Measurements from ENCODE around the gene MRTFA.

DNA sequence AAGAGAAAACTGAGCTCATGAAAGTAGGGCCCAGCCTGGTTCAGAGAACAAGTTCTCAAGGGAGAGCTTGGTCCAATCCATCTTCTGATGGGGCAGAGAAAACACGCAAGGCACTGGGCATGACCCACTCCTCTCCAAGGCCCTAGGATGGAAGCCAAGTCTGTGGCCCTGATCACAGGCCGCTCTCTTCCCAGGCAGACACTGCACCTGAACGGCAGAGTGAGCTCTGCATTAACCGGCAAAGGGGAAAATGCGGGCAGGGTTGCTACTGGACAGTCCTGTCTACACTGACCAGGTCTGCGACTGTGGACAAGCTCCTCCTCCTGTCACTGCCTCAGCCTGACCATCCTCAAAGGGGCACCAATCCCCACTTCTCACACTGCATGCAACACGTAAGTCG lies 216.8 kb downstream of the MRTFA start:
- no peak for TF ChIP-seq CTCF (IDR thresholded peaks at IDR 0.05)
- TF ChIP-seq EZH2 (IDR thresholded peaks at IDR 0.05), result no peak
